Neural cell (in vitro differentiated cells): ENCODE results near the gene KCNA10. TPM values are rescaled to one million over a fixed set of nuclear protein-coding genes. Genes with fewer than 3 reads are reported as not detected.

Experiments
- H2AFZ ChIP-seq: fragments of 200-600, 300-800 bp; sonication (generic), shearing (Covaris generic); 2 replicates; pipeline ENCODE4 v1.6.0; 2014; ENCODE audit warnings: low read depth, mild to moderate bottlenecking, antibody characterized with exemption, low read length, moderate library complexity
- H3F3A ChIP-seq: fragments of 200-600 bp; shearing (Covaris generic); 2 replicates; pipeline ENCODE4 v1.6.1; 2016; ENCODE audit warnings: mild to moderate bottlenecking, moderate library complexity, mixed read lengths, antibody characterized with exemption, low read length; ENCODE audit not compliant: insufficient read depth, poor library complexity, severe bottlenecking
- H3K27ac ChIP-seq: fragments of 200-600, 300-800 bp; sonication (generic), shearing (Covaris generic); 2 replicates; pipeline ENCODE4 v1.5.1; 2014; ENCODE audit warnings: mild to moderate bottlenecking, low read length, moderate library complexity
- H3K27me3 ChIP-seq: fragments of 300-800, 200-600 bp; sonication (generic), shearing (Covaris generic); 2 replicates; pipeline ENCODE4 v1.6.0; 2014; ENCODE audit warnings: mild to moderate bottlenecking, low read depth, low read length, moderate library complexity; ENCODE audit not compliant: insufficient read depth
- H3K36me3 ChIP-seq: fragments of 300-800, 200-600 bp; sonication (generic), shearing (Covaris generic); 2 replicates; pipeline ENCODE4 v1.5.1; 2014; ENCODE audit warnings: mild to moderate bottlenecking, antibody characterized with exemption, low read length, moderate library complexity; ENCODE audit not compliant: insufficient read depth
- H3K4me2 ChIP-seq: fragments of 300-800, 200-600 bp; sonication (generic), shearing (Covaris generic); 2 replicates; pipeline ENCODE4 v1.6.0; 2014; ENCODE audit warnings: mild to moderate bottlenecking, low read length
- H3K4me3 ChIP-seq: fragments of 300-800, 200-600 bp; sonication (generic), shearing (Covaris generic); 2 replicates; pipeline ENCODE4 v1.5.1; 2014; ENCODE audit warnings: mild to moderate bottlenecking, low read length, moderate library complexity
- H3K79me2 ChIP-seq: fragments of 200-600 bp; shearing (Covaris generic); replicated peaks from 2 replicates; pipeline ENCODE4 v1.6.0; 2014; ENCODE audit warnings: mild to moderate bottlenecking, low read length, moderate library complexity; ENCODE audit not compliant: insufficient read depth
- H3K9ac ChIP-seq: fragments of 300-800, 200-600 bp; sonication (generic), shearing (Covaris generic); 2 replicates; pipeline ENCODE4 v1.6.1; 2016; ENCODE audit warnings: mild to moderate bottlenecking, low read length, mixed read lengths
- H3K9me2 ChIP-seq: fragments of 200-600 bp; shearing (Covaris generic); 2 replicates; pipeline ENCODE4 v1.6.1; 2016; ENCODE audit warnings: mild to moderate bottlenecking, low read length, mixed read lengths; ENCODE audit not compliant: insufficient read depth
- H3K9me3 ChIP-seq: fragments of 200-600, 300-800 bp; sonication (generic), shearing (Covaris generic); 2 replicates; pipeline ENCODE4 v1.6.1; 2016; ENCODE audit warnings: mild to moderate bottlenecking, mixed run types, low read length, moderate library complexity, mixed read lengths
- H4K20me1 ChIP-seq: fragments of 200-600 bp; shearing (Covaris generic); 2 replicates; pipeline ENCODE4 v1.6.1; 2016; ENCODE audit warnings: mild to moderate bottlenecking, mixed run types; ENCODE audit not compliant: insufficient read depth
- EP300 ChIP-seq: fragments of 450-650 bp; conservative IDR thresholded peaks from 2 replicates; pipeline ENCODE4 v1.6.1; 2014; ENCODE audit warnings: antibody characterized with exemption, mild to moderate bottlenecking, moderate library complexity; ENCODE audit not compliant: poor library complexity, severe bottlenecking
- EZH2 ChIP-seq: fragments of 200-600, 300-800 bp; shearing (Covaris generic), sonication (generic); IDR thresholded peaks from 2 replicates; pipeline ENCODE4 v1.6.1; 2014; ENCODE audit warnings: antibody characterized with exemption, low read length, borderline replicate concordance, mild to moderate bottlenecking; ENCODE audit not compliant: insufficient read depth, poor library complexity, severe bottlenecking
- MXI1 ChIP-seq: fragments of 450-650 bp; conservative IDR thresholded peaks from 2 replicates; pipeline ENCODE4 v1.6.1; 2014; ENCODE audit warnings: antibody characterized with exemption, mild to moderate bottlenecking; ENCODE audit not compliant: poor library complexity, severe bottlenecking
- POLR2AphosphoS5 ChIP-seq: IDR thresholded peaks from 2 replicates; pipeline ENCODE4 v1.6.1; 2012
- RAD21 ChIP-seq: fragments of 450-650 bp; conservative IDR thresholded peaks from 2 replicates; pipeline ENCODE4 v1.6.1; 2014; ENCODE audit warnings: antibody characterized with exemption, mild to moderate bottlenecking, moderate library complexity
- SMC3 ChIP-seq: fragments of 450-650 bp; conservative IDR thresholded peaks from 2 replicates; pipeline ENCODE4 v1.6.1; 2014; ENCODE audit warnings: antibody characterized with exemption, mild to moderate bottlenecking, moderate library complexity; ENCODE audit not compliant: poor library complexity
- TAF1 ChIP-seq: IDR thresholded peaks from 2 replicates; pipeline ENCODE4 v1.6.1; 2012; ENCODE audit warnings: low read depth
- polyA plus RNA-seq: library from polyadenylated mRNA; depleted of rRNA; stranded (reverse); fragments of >200 nt; gene quantifications from 2 replicates; pipeline ENCODE4 v1.2.3, GENCODE V29; 2014
- TF ChIP-seq, protein P1 (sequence below): IDR thresholded peaks from 2 replicates; pipeline ENCODE4 v1.6.1; 2012; ENCODE audit warnings: borderline replicate concordance
- TF ChIP-seq, protein P2 (sequence below): fragments of 450-650 bp; IDR thresholded peaks from 2 replicates; pipeline ENCODE4 v1.5.1; 2014; ENCODE audit warnings: antibody characterized with exemption, mild to moderate bottlenecking, moderate library complexity; ENCODE audit not compliant: poor library complexity, severe bottlenecking

Gene KCNA10
- polyA plus RNA-seq, 1 donor from 2014 or later, result not detected

- H2AFZ ChIP-seq, result no peak overlapping the region
- no peaks in the 10 kb centered on the region for H3K79me2 ChIP-seq
- H3K4me2 ChIP-seq, result no peak overlapping the region
- H3K9me3 ChIP-seq, result no peaks in the 10 kb centered on the region
- no peaks in the 10 kb centered on the region for H4K20me1 ChIP-seq
- H3K9me2 ChIP-seq, result no peaks in the 10 kb centered on the region
- H3K4me3 ChIP-seq, result no peak overlapping the region
- TF ChIP-seq SMC3 (no peak), EP300 (no peak), MXI1 (no peak), RAD21 (no peak), TAF1 (no peak), EZH2 (no peak), POLR2AphosphoS5 (no peak)
- TF ChIP-seq, protein P1, sequence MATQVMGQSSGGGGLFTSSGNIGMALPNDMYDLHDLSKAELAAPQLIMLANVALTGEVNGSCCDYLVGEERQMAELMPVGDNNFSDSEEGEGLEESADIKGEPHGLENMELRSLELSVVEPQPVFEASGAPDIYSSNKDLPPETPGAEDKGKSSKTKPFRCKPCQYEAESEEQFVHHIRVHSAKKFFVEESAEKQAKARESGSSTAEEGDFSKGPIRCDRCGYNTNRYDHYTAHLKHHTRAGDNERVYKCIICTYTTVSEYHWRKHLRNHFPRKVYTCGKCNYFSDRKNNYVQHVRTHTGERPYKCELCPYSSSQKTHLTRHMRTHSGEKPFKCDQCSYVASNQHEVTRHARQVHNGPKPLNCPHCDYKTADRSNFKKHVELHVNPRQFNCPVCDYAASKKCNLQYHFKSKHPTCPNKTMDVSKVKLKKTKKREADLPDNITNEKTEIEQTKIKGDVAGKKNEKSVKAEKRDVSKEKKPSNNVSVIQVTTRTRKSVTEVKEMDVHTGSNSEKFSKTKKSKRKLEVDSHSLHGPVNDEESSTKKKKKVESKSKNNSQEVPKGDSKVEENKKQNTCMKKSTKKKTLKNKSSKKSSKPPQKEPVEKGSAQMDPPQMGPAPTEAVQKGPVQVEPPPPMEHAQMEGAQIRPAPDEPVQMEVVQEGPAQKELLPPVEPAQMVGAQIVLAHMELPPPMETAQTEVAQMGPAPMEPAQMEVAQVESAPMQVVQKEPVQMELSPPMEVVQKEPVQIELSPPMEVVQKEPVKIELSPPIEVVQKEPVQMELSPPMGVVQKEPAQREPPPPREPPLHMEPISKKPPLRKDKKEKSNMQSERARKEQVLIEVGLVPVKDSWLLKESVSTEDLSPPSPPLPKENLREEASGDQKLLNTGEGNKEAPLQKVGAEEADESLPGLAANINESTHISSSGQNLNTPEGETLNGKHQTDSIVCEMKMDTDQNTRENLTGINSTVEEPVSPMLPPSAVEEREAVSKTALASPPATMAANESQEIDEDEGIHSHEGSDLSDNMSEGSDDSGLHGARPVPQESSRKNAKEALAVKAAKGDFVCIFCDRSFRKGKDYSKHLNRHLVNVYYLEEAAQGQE, result no peak
- TF ChIP-seq, protein P2, sequence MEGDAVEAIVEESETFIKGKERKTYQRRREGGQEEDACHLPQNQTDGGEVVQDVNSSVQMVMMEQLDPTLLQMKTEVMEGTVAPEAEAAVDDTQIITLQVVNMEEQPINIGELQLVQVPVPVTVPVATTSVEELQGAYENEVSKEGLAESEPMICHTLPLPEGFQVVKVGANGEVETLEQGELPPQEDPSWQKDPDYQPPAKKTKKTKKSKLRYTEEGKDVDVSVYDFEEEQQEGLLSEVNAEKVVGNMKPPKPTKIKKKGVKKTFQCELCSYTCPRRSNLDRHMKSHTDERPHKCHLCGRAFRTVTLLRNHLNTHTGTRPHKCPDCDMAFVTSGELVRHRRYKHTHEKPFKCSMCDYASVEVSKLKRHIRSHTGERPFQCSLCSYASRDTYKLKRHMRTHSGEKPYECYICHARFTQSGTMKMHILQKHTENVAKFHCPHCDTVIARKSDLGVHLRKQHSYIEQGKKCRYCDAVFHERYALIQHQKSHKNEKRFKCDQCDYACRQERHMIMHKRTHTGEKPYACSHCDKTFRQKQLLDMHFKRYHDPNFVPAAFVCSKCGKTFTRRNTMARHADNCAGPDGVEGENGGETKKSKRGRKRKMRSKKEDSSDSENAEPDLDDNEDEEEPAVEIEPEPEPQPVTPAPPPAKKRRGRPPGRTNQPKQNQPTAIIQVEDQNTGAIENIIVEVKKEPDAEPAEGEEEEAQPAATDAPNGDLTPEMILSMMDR, result no peak
- H3F3A ChIP-seq, result no peaks in the 10 kb centered on the region
- no peaks in the 10 kb centered on the region for H3K36me3 ChIP-seq
- H3K27ac ChIP-seq, result no peak overlapping the region
- no peak overlapping the region for H3K9ac ChIP-seq
- peaks cover 3% of the 10 kb centered on the region for H3K27me3 ChIP-seq
These were observed 23.8 kb upstream of the KCNA10 start for GRCh38 chr1:110542725-110543124.

GRCh38 chr1:110541906-110542395 is 23.0 kb upstream of the KCNA10 start:
- Histone ChIP-seq H3K9me3 (no peaks in the 10 kb centered on the region), H3K27ac (no peak overlapping the region), H3K9ac (no peak overlapping the region), H4K20me1 (no peaks in the 10 kb centered on the region), H3K79me2 (no peaks in the 10 kb centered on the region), H3K4me2 (no peak overlapping the region), H3K9me2 (no peaks in the 10 kb centered on the region), H3K27me3 (peaks cover 3% of the 10 kb centered on the region), H2AFZ (no peak overlapping the region), H3K36me3 (no peaks in the 10 kb centered on the region), H3K4me3 (no peak overlapping the region), H3F3A (no peaks in the 10 kb centered on the region)
- TF ChIP-seq RAD21 (no peak), EP300 (no peak)
